Mammary epithelial cell (primary cell): ENCODE measurements around the gene ORC5.

Experiments used
- EZH2 ChIP-seq: IDR thresholded peaks from 2 replicates; pipeline ENCODE4 v1.6.1; 2012; ENCODE audit warnings: low read length, inconsistent platforms, borderline replicate concordance
- TF ChIP-seq, protein P1 (sequence below), 2 donors: IDR thresholded peaks in 1 of 2; conservative IDR thresholded peaks in 1 of 2; 2 replicates each; pipeline ENCODE4 v1.5.1; 2011 to 2012; ENCODE audit warnings: inconsistent platforms in 2 of 2, low read length in 2 of 2, mild to moderate bottlenecking in 2 of 2, control low read depth in 1 of 2, low read depth in 1 of 2; ENCODE audit not compliant: insufficient read depth in 1 of 2; ENCODE audit errors: extremely low read depth in 1 of 2

DNA sequence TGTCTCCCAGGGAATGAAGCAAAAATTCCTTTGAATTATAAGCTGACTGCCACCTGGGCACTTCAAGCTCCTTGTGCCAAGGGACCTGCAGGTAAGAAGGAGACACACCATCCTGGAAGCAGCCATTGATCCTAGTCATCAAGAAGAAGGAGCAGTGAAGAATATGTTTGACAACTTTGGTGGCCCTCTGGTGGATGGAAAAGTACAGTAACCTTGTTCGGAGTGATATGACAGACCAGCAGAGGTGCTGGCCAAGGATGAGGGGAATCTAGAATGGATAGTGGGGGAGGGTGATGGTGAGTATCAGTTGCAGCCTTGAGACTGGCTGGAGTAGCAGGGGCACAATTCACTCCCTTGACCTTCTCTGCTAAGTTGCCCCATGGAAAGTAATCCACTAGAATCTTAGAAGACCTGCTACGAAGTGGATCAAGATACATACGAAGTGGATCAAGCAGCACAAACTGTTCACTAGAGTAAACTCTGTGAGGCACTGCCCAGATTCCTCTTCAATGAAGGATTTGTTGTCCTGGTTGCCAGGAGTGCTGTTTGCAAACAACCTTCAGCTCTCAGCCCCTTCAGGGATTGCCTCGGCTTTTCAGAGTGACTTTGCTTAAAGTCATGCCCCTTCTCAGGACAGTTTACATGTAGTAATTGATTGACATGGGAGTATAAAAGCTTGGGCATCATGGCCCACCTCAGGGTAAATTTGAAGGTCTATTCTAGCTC lies 44.8 kb upstream of the ORC5 start:
- TF ChIP-seq, protein P1, sequence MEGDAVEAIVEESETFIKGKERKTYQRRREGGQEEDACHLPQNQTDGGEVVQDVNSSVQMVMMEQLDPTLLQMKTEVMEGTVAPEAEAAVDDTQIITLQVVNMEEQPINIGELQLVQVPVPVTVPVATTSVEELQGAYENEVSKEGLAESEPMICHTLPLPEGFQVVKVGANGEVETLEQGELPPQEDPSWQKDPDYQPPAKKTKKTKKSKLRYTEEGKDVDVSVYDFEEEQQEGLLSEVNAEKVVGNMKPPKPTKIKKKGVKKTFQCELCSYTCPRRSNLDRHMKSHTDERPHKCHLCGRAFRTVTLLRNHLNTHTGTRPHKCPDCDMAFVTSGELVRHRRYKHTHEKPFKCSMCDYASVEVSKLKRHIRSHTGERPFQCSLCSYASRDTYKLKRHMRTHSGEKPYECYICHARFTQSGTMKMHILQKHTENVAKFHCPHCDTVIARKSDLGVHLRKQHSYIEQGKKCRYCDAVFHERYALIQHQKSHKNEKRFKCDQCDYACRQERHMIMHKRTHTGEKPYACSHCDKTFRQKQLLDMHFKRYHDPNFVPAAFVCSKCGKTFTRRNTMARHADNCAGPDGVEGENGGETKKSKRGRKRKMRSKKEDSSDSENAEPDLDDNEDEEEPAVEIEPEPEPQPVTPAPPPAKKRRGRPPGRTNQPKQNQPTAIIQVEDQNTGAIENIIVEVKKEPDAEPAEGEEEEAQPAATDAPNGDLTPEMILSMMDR (conservative IDR thresholded peaks at IDR 0.05 in 1 of 2, IDR thresholded peaks at IDR 0.05 in 1 of 2; ENCODE audit: extremely low read depth in 1 of 2, insufficient read depth in 1 of 2, low read depth in 1 of 2, low read length in 2 of 2): peak; percentile 14 to 19
- TF ChIP-seq EZH2: no peak
